HG02759 (cell line): ENCODE results near the gene KDM3B.

Experiments used
- ATAC-seq: cut with Tn5 transposase; IDR thresholded peaks from one replicate; pipeline ENCODE4 v1.9.1; 2021; ENCODE audit warnings: mild to moderate bottlenecking, moderate library complexity; ENCODE audit not compliant: unreplicated experiment

KDM3B gene

DNA sequence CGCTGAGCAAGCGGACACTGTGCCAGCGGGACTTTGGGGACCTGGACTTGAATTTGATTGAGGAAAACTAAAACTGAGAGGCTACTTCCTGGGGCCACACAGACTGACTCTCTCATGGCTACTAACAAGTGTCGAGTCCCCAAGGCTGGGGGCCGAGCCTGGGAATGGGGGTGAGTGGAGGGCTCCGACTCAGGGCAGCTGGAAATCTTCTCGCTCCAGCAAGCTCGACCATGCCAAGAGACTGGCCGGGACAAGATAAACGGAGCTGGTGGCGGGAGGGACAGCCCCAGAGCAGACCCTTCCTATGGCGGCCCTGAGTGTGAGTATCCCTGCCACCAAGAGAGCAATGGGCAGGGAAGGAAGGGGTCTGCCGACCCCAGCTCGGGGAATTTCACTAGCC, 5.6 kb upstream of the KDM3B start:
- no peak for ATAC-seq

DNA sequence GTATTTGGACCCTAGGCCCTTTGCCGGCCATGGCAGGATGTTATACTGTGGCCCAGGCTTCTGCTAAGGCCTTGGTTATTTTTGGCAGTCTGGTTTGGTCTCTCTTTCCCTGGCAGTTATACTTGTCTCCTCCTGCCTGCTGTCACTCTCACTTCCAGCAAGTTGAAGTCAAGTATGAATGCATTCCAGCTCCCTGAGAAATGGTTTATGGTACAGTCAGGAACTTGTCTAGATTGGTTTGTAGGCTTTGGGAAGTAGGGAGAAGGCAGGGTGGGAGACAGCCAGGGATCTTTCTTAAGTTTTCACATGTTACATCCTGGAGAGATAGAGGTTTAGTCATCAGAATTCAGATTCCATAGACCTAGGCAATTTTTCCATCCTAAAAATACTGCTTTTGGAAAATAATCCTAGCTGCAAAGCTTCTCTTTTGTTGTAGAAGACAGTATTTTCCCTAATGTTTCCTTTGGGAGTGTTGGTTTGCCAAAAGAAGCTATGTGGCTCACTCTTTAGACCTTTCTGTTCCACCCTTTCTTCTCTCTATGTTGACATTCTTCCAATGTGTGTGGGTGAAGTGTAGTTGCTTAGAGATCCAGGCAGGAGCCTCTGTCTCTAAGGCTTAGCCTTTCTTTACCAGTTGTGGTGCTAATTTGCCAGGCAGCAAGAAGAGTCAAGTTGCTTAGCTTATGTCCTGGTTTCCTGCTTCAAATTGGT, 2.5 kb upstream of the KDM3B start:
- no peak for ATAC-seq

DNA sequence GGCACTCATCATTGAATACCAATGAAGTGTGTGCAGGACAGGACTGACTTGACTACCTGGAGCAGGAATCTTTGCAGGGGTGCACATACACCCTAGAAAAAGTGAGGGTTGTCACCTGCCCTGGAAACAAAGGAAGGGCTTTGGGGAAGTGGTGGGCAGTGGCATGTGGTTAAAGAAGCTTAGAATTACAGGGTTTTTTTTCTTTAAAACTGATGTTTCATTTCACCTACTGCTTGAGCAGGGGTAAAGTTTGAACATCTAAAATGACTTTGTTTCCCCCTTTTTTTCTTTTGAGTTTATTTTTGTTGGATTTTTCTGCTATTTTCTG, 2.0 kb upstream of the KDM3B start:
- ATAC-seq: no peak

DNA sequence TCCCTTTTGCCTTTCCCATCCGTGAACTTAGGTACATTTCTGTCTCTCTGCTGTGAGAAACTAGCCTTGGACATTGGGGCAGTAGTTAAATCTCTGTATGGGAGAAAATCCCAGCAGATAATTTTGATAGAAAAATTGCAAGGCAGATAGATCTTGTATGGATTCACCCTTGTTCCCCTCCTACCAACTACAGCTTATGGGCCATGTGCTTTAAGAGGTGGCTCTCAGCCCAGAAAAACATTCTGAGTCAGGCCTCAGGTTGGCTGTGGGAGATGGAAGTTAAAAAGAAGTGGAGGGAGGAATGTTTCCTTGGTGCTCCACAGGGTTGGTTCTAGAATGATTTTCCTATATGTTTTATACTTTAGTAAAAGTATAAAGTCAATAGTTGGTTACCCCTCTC, 1.4 kb upstream of the KDM3B start:
- ATAC-seq: no peak

DNA sequence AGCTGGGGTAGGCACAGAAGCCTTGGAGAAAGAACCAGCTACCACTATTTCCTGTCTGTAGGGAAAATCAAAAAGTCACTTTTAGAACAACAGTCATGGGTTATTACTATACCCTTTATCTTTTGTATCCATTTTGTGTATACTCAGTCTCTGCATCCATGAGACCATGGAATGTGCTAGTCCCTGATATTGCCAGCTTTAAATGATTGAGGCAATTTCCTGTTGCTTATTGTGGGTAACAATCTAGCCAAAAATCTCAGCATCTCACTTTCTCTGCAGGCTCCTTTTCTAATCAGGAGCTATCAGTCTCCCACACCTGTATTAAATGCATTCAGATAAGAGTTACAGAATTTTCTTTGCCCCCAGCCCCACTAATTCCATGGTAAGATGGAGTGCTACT, 968 bp upstream of the KDM3B start:
- no peak for ATAC-seq

DNA sequence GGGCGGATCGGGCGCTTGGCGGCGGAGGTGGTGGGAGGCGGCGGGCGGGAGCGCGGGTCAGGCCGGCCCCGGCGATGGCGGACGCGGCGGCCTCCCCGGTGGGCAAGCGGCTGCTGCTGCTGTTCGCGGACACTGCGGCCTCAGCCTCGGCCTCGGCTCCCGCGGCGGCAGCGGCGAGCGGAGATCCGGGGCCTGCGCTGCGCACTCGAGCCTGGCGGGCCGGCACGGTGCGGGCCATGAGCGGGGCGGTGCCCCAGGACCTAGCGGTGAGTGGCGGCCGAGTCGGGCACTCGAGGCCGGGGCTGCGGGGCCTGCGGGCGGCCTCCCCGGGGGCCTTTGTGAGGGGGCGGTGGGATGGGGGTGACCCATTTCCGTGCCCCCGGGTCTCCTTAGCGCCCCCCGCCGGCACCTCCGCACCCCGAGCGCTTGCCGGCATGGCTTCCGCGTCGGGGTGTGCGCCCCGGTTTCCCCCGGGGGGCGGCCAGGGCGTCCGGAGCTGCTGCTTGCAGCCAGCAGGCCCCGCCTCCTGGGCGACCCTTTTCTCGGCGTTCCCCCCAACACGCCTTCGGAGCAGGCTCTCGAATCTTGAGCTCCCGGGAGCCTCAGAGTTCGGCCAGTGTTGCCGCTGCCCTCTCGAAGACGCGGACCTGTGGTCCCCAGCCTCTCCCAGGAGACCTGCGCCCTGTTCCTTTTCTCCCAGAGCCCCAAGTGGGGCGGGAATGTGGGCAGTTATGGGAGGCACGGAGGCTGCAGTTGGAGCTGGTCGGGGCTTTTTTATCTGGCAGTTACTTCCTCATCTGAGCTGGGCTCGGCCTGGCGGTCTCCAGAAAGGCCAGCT, 456 bp downstream of the KDM3B start:
- peak; percentile 38 for ATAC-seq

DNA sequence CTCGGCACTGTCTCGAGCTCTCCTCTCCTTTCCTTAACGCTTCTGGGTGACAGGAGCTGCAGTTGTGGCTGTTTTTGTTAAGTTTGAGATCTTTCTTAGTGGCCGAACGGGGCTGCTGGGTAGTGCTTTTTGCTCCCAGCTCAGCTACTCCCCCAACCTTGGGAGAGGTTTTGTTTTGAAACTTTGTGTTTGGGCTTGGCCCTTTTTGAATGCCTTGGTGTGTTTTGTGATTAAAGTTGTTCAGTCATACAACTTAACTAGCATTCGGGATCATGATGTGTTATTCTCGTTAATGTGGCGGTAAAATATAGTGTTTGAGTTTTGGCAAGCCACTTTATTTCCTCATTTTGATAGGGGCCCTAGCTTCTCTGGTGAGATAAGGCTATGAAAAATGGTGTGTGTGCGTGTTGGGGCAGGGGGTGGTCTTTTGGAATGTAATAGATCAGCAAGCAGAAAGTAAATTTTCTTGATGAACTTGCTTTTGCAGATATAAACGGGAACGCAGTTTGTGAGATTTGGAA, 1.1 kb downstream of the KDM3B start:
- ATAC-seq: no peak

DNA sequence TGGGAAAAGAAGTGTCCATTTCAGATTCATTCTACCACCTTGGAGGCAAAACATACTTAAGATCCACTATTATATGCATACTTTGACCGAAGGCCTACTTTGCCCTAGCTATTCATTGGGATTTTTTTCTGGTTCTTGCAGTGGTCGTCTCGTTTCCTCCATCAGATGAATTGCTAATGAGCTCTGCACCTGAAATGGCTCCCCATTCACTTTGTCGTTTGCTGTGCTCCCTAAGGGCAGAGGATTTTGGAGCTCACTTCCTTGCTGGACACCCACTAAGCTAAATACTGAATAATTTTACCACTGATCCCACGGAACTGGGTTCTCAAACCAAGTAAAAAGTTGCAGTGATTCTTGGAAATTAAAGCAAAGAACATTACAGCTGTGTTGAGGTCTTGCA, 1.9 kb downstream of the KDM3B start:
- no peak for ATAC-seq

DNA sequence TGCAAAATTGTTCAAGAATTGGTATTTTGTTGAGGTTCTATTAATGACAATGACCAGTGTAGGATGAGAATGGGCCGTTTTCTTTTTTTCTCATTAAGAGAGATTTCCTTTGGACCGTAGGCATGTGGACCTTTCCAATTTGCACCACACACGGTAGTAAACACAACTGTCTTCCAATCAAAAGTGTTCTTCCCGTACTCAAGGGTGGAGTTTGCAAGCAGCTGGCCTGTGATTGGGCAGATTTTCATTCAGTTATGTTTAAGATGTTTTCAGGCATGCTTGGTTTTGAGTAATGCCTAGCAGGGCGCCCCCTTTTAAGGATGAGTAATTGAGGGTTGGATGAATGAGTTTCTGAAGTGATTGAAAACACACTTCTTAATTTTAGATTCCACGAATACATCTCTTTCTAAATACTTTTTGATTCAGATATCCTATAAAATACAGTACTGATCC, 2.5 kb downstream of the KDM3B start:
- ATAC-seq: peak; percentile 33

DNA sequence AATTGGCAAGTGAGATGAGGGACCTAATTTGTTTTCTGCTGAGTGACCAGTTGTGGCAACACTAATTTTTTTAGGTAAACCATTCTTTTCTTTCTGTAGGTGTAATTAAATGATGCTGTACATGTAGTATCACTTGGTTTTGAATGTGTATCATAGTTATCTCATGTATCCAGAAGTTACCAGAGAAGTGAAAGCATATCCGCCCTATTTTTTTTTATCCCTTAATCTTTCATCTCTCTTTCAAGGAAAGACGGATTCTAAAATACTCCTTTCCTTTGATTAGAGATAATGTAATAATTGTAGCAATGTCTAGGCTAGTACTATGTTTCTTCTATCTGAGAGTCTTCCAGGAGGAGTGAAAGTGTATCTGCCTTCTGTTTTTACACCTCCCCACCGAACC, 7.1 kb downstream of the KDM3B start:
- no peak for ATAC-seq

DNA sequence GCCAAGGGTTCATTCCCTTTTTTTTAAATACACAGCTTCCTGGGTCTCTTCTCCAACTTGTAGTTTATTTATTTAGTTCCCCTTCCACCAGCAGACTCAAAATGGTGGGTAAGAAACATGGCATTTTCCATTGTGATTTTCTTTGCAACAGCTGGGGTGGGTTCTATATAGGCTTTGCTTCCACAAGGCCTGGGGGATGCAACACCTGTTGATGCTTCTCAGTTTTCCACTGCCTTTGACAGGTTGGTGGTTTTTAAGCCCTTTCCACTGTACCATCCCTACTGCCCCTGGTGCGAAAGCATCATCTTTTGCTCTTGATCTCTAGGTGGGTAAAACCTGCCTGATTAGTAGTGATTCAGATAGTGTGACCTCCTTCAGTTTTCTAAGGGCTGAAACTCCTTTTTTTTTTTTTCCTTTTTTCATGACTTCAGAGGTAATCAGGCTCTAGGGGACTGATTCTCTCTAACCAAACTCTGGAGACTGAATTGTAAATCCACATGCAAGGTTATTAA, 8.5 kb downstream of the KDM3B start:
- no peak for ATAC-seq

DNA sequence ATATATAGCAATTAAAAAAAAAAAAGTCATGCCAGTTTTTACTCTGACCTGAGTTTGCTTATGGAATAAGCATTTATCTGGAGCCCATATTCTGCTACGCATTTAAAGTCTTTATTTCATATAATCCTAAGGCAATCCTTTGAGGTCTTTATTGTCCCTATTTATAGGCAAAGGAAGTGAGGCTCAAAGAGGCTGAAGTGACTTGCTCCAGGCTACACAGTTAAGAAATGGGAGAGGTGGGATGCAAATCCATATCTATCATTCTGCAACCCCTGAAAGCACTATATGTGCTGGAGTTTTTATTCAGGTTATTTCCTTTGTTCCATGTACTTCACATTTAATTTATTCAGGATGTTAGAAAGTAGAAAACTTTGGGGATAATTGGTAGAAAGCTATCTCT, 12.1 kb downstream of the KDM3B start:
- ATAC-seq: no peak

DNA sequence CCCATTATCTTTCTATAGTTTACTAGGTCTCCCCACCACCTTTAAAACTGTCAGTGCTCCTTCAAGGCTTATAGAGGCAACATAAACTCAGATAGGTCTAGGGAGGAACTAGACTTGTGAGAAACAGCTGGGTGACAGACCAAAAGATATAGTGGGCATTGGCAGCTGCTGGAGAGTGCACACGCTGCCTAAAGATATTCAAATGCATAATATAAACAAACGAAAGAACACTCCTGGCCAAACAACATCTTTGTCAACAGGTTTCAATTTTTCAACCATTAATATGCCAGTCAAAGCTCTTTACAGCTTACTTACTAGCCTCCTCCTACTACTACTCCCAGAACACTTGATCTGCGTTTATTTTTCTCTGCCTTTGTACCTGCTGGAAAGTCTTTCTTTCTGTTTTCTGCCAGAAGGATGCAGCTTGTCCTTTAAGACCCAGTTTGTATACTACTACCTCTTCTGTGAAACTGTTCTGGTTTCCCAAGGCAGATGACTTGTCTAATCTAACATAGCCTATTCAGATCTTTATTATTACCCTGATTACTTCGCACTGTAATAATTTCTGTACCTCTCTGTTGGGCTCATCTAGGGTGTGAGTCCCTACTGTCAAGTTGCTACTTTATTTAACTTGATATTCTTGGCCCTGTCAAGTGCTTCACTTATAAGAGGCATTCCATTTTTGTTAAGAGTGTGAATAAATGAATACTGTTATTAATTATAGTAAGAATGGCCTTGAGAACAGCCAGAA, 14.3 kb downstream of the KDM3B start:
- no peak for ATAC-seq

DNA sequence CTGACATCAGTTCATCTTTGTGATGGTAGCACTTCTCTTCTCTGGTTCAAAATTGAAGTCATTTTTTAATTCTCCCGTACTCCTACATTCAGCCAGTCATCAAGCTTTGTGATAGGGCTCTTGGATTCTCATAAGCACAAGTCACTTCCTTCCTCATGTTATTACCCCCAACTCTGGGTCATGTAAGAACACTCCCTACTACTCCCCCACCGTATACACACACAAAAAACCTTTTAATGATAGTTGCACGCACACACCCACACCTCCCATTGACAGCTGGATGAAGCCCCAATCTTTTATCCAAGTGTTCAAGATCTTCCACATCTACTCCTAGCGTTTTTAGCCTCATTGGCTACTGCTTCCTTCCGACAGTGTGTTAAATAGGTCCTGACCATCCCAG, 16.8 kb downstream of the KDM3B start:
- no peak for ATAC-seq

DNA sequence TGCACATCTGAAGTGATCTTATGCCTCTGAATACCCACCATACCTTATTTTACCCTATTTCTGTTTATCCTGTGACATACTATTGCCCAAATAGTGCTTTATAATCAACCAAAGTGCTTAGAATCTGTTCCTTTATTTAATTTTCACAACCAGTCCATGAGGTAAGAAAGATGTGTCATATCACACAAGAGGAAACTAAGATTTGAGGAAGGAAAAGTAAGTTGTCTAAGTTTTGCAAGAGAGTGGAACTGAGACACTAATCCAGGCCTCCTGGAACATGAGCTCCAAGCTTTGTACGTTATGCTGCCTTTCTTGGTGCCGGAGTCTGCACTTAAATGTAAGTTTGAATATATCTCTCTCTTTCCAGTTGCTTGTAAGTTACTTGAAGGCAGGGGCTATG, 17.2 kb downstream of the KDM3B start:
- no peak for ATAC-seq

DNA sequence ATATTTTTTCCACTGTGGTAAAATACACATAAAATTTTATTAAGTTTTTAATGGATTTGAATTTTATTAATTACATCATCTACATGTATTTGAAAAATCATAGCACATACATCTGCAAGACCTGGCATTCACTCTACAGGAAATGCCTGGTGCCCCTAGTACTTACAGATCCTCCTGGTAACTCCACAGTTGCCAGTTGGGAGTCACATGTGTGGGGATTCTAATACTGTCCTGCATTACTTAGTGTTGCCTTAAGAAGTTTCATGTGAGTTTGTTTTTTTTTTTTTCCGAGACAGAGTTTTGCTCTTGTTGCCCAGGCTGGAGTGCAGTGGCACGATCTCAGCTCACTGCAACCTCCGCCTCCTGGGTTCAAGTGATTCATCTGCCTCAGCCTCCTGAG, 18.1 kb downstream of the KDM3B start:
- ATAC-seq: no peak

DNA sequence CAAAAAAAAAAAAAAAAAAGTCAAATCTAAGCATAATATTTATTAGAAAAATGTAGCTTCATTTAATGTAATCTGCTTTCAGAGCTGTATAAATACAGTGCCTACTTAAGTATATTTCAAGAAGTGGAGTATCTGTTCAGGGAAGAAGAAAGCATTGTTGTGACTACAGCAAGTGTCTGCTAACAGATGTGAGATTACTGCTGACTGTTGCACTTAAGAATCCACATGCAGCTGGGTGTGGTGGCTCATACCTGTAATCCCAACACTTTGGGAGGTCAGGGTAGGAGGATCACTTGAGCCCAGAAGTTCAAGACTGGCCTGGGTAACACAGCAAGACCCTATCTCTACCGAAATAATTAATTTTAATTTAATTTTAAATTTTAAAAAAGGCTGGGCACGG, 19.0 kb downstream of the KDM3B start:
- no peak for ATAC-seq

DNA sequence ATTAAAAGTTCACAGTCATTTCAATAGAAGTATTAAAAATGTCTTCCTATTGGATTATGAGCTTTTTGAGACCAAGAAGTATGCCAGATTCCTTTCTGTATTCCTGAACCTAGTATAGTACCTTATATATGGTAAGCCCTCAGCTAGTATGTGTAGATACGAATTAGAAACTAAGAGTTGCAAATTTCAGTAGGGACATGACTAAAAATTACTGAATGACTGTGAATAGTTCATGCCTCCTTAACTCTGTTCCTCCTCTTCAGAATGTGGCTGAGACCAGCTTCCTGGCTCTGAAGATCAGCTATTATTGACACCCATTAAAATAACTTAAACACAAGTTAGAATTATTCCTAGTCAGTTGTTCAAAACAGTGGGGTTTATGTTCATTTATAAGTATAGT, 19.7 kb downstream of the KDM3B start:
- peak; percentile 52 for ATAC-seq

DNA sequence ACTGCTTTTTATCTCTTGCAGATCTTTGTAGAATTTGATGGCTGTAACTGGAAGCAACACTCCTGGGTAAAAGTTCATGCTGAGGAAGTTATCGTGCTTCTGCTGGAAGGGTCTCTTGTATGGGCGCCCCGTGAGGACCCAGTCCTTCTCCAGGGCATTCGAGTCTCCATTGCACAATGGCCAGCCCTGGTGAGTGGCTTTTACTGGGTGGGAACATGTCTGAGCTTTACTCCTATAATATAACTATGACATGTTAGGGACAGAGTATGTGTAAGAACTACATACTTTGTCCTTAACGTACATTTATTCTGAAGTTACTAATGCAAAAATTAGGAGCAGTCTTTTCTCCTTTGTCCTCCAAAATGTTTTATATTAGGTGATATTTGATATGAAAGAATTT, 20.2 kb downstream of the KDM3B start:
- no peak for ATAC-seq

DNA sequence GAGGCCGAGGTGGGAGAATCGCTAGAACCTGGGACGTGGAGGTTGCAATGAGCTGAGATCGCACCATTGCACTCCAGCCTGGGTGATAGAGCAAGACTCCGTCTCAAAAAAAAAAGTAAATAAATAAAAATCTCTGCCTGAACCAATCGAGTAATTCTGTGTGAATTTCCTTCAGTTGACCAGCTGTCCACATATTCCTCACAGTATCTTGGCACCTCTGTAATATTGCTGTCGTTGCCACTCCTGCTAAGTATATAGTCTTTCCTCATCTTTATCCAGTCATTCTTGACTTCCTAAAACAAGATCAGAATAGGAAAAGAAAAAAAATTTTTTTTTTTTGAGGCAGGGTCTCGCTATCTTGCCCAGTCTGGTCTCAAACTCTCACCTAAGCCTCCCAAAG, 29.9 kb downstream of the KDM3B start:
- ATAC-seq: no peak

DNA sequence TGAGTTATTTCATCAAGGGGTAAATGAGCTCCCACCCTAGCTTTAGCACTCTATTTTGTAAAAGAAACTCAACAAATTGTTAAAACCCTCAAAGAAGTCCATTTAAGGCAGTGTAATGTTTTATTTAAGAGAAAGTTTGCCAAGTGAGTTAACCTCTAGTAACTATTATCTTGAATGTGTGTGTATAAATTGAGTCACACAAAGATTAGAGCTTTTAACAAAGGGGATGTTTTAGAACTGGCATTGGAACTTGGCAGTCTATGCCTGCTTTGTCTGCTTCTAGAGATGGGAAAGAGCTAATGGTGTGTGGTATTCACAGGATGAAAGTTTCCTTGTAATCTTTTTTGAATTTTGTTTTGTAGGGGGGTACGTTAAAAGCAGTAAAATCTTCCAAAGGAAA, 33.2 kb downstream of the KDM3B start:
- ATAC-seq: no peak
